Astrocyte (in vitro differentiated cells and primary cell): ENCODE measurements around the gene OBSL1. TPM values are rescaled to one million over a fixed set of nuclear protein-coding genes. Genes with fewer than 3 reads are reported as not detected.
A peak's percentile ranks its signal among the peaks of the same experiment; 100 is the strongest.

ENCODE experiments used
- DNase-seq: peaks from one replicate; pipeline ENCODE4 v3.0.0-alpha.2; 2010; ENCODE audit warnings: low read depth
- FAIRE-seq: peaks from 2 replicates; lab custom pipeline; 2011; peaks lifted over from hg19 to GRCh38; lab: Jason Lieb, UNC
- H2AFZ ChIP-seq: 2 replicates; pipeline ENCODE4 v1.6.0; 2012; ENCODE audit warnings: low read depth, low read length, inconsistent platforms
- H3K27ac ChIP-seq: 2 replicates; pipeline ENCODE4 v1.5.1; 2011; ENCODE audit warnings: low read depth, low read length, inconsistent platforms
- H3K27me3 ChIP-seq: 2 replicates; pipeline ENCODE4 v1.6.0; 2011; ENCODE audit warnings: low read length, inconsistent platforms; ENCODE audit not compliant: insufficient read depth
- H3K36me3 ChIP-seq: 2 replicates; pipeline ENCODE4 v1.5.1; 2011; ENCODE audit warnings: low read length, inconsistent platforms; ENCODE audit not compliant: insufficient read depth
- H3K4me1 ChIP-seq: 2 replicates; pipeline ENCODE4 v1.5.1; 2011; ENCODE audit warnings: low read length, inconsistent platforms; ENCODE audit not compliant: insufficient read depth
- H3K4me2 ChIP-seq: 2 replicates; pipeline ENCODE4 v1.6.0; 2012; ENCODE audit warnings: low read length, inconsistent platforms
- H3K4me3 ChIP-seq: 2 replicates; pipeline ENCODE4 v1.5.1; 2011; ENCODE audit warnings: low read depth, mild to moderate bottlenecking, low read length, inconsistent platforms; ENCODE audit not compliant: insufficient read depth
- H3K79me2 ChIP-seq: 2 replicates; pipeline ENCODE4 v1.6.0; 2012; ENCODE audit warnings: mild to moderate bottlenecking, low read length, inconsistent platforms; ENCODE audit not compliant: insufficient read depth
- H3K9ac ChIP-seq: 2 replicates; pipeline ENCODE4 v1.6.0; 2012; ENCODE audit warnings: mild to moderate bottlenecking, low read length, inconsistent platforms
- H3K9me3 ChIP-seq: 2 replicates; pipeline ENCODE4 v1.5.1; 2012; ENCODE audit warnings: low read depth, mild to moderate bottlenecking, low read length, inconsistent platforms; ENCODE audit not compliant: insufficient read depth
- H4K20me1 ChIP-seq: 2 replicates; pipeline ENCODE4 v1.6.0; 2012; ENCODE audit warnings: low read length, inconsistent platforms; ENCODE audit not compliant: insufficient read depth
- H3K27ac Mint-ChIP-seq: one replicate; pipeline ENCODE4 v1.8.0; 2021; ENCODE audit warnings: mild to moderate bottlenecking, mixed read lengths; ENCODE audit not compliant: unreplicated experiment
- H3K27me3 Mint-ChIP-seq: one replicate; pipeline ENCODE4 v1.8.0; 2021; ENCODE audit warnings: low read depth, mixed read lengths; ENCODE audit not compliant: unreplicated experiment
- H3K36me3 Mint-ChIP-seq: one replicate; pipeline ENCODE4 v1.8.0; 2021; ENCODE audit warnings: low read depth, mixed read lengths; ENCODE audit not compliant: unreplicated experiment
- H3K4me1 Mint-ChIP-seq: one replicate; pipeline ENCODE4 v1.8.0; 2021; ENCODE audit warnings: low read depth, mixed read lengths; ENCODE audit not compliant: unreplicated experiment
- H3K4me3 Mint-ChIP-seq: one replicate; pipeline ENCODE4 v1.8.0; 2021; ENCODE audit warnings: mild to moderate bottlenecking, moderate library complexity, mixed read lengths; ENCODE audit not compliant: unreplicated experiment
- H3K9me3 Mint-ChIP-seq: one replicate; pipeline ENCODE4 v1.8.0; 2021; ENCODE audit warnings: mild to moderate bottlenecking, mixed read lengths; ENCODE audit not compliant: unreplicated experiment
- CTCF ChIP-seq: IDR thresholded peaks from 2 replicates; pipeline ENCODE4 v1.5.1; 2011; ENCODE audit warnings: low read depth, mild to moderate bottlenecking, inconsistent platforms, low read length, moderate library complexity; ENCODE audit not compliant: insufficient read depth
- EZH2 ChIP-seq: IDR thresholded peaks from 2 replicates; pipeline ENCODE4 v1.6.1; 2012; ENCODE audit warnings: mild to moderate bottlenecking, low read length, inconsistent platforms; ENCODE audit not compliant: insufficient read depth
- total RNA-seq: library from RNA; stranded (reverse); gene quantifications from 2 replicates; pipeline ENCODE4 v1.2.1, GENCODE V29; 2021

Gene OBSL1
- total RNA-seq, 1 donor from 2014 or later: 77.5 TPM

DNA sequence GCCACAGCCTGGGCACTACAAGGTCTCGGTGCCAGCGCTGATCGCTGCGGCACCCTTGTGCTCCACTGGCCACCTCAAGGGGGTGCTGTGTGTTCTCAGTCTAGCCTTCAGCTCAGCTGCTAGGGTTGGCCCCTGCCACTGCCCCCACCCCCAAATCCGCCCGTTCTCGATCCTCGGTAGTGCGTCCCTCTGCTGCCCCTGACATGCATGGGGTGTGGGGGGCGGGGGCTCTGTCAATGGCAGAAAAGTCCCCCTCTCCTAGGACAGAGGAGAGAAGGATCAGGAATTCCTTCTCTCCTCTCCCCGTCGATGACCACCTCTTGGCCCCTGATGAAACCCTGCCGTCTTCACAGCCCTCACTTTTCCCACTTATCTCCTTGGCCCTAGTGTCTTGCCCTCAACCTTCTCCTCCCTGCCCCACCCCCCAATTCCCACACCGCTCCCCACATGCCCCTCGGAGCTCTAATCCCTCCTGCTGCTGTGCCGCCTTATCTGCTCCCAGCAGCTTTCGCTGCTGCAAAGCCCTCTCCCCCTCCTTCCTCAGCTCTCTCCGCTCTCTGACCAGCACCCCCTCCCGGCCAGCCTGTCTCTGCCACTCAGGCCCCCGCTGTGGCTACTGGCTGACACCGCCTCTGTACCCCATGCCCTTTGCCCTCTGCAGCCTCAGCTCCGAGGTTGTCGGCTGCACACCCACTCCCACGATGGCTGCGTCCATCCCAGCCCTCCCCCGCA is 61.4 kb downstream of the OBSL1 start:
- H3K27me3 ChIP-seq: peaks cover 31% of the 10 kb centered on the region
- Mint-ChIP-seq H3K9me3 (no peaks in the 10 kb centered on the region), H3K27me3 (peaks cover 19% of the 10 kb centered on the region), H3K27ac (no peak overlapping the region), H3K36me3 (peaks cover 5% of the 10 kb centered on the region), H3K4me1 (peaks cover 17% of the 10 kb centered on the region), H3K4me3 (peak overlapping the region; percentile 73)
- H4K20me1 ChIP-seq: peaks cover 8% of the 10 kb centered on the region
- peak overlapping the region; percentile 87 for H3K4me2 ChIP-seq
- no peak overlapping the region for H3K27ac ChIP-seq
- TF ChIP-seq CTCF (peak; percentile 61), EZH2 (no peak)
- H3K79me2 ChIP-seq: no peaks in the 10 kb centered on the region
- no peaks in the 10 kb centered on the region for H3K9me3 ChIP-seq
- DNase-seq (no peak), FAIRE-seq (no peak)
- H3K4me3 ChIP-seq: no peak overlapping the region
- H3K9ac ChIP-seq: peak overlapping the region; percentile 43
- H3K36me3 ChIP-seq: no peaks in the 10 kb centered on the region
- peak overlapping the region; percentile 3 for H2AFZ ChIP-seq
- H3K4me1 ChIP-seq: peaks cover 24% of the 10 kb centered on the region

DNA sequence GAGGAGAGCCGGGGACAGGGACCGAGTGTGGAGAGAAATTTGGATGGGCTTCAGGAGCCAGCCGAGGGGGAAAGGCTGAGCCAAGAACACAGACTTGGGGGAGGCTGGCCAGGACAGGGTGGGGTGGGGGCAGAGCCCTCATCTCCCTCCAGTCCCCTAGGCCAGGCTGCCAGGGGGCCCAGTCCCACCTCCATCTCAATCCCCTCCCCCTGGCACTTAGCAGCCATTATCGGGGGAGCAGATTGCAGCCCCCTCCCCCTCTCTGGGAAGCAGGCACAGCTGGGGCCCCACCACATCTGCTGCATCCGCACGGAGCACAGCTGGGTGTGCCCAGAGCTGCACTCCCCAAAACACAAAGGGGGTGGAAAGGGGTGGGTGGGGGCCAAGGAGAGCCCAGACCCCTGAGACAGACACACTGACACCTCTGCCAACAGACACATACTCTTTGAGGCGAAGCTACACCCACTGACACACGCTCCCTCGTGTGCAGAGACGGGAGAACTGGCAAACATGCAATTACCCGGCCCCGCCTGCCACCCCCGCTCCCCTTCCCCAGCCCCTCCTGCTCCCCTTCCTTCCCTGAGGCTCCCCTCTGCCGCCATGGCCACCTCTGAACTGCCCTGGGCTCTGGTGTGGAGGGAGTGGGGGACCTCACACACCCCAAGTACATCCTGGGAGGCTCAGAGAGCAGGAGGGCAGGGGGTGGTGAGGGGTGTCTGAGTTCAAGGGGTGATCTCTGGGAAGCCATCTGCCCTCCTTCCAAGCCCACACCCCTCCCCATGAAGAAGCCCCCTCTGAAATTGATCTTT is 62.2 kb downstream of the OBSL1 start:
- H3K9me3 Mint-ChIP-seq: no peaks in the 10 kb centered on the region
- peaks cover 18% of the 10 kb centered on the region for H3K27me3 Mint-ChIP-seq
- FAIRE-seq (no peak), DNase-seq (no peak)
- H3K27me3 ChIP-seq: peaks cover 26% of the 10 kb centered on the region
- peaks cover 7% of the 10 kb centered on the region for H3K36me3 Mint-ChIP-seq
- no peak overlapping the region for H3K27ac ChIP-seq
- H2AFZ ChIP-seq: no peak overlapping the region
- H4K20me1 ChIP-seq: peaks cover 8% of the 10 kb centered on the region
- H3K4me1 Mint-ChIP-seq: peaks cover 17% of the 10 kb centered on the region
- no peak overlapping the region for H3K4me3 ChIP-seq
- no peak overlapping the region for H3K27ac Mint-ChIP-seq
- H3K4me2 ChIP-seq: peak overlapping the region; percentile 87
- no peaks in the 10 kb centered on the region for H3K79me2 ChIP-seq
- peak overlapping the region; percentile 73 for H3K4me3 Mint-ChIP-seq
- H3K9ac ChIP-seq: no peak overlapping the region
- H3K36me3 ChIP-seq: no peaks in the 10 kb centered on the region
- H3K4me1 ChIP-seq: peaks cover 22% of the 10 kb centered on the region
- TF ChIP-seq CTCF (no peak), EZH2 (no peak)
- no peaks in the 10 kb centered on the region for H3K9me3 ChIP-seq
